ENCODE data around the gene STAG1.
A peak's percentile ranks its signal among the peaks of the same experiment; 100 is the strongest.

The STAG1 gene

DNA sequence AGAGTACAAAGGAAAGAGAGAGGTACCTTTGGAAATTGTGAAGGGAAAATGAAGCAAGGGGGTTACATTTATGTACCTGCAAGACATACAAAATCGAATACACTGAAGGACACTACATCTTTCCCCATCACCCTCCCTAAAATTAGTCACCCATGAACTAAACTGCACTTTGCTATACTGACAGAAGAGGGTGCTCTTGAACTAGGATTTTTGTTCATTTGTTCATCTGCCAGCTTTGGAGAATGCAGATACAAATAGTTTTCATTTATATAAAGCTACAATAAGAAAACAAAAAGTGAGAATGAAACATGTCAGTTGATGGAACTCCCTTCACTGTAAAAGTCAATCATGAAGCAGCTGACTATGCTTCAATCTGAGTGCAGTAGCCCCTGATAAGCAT lies 446.3 kb downstream of the STAG1 start:
- no peak overlapping the region for H2BK12ac ChIP-seq (ENCODE audit: low read length)
- no peaks in the 10 kb centered on the region for H3K9me3 ChIP-seq (ENCODE audit: insufficient read depth, low read depth, low read length)
- H3K27me3 ChIP-seq (ENCODE audit: insufficient read depth, low read length): no peaks in the 10 kb centered on the region
- no peak overlapping the region for H2BK120ac ChIP-seq (ENCODE audit: insufficient read depth, low read length, poor library complexity)
- H3K23ac ChIP-seq (ENCODE audit: low read length): no peak overlapping the region
- WGBS (ENCODE audit: extremely low coverage, insufficient coverage, insufficient read length): no CpG with 5 or more reads among the region's 1 CpG
- no peak overlapping the region for H2AK5ac ChIP-seq (ENCODE audit: low read length)
- H3K27ac ChIP-seq (ENCODE audit: low read depth, low read length): no peak overlapping the region
- no peaks in the 10 kb centered on the region for H3K79me1 ChIP-seq (ENCODE audit: low read length)
- H3K4me3 ChIP-seq (ENCODE audit: low read depth, low read length): no peak overlapping the region
- H3K79me2 ChIP-seq (ENCODE audit: control insufficient read depth, insufficient read depth, low read length, poor library complexity): no peaks in the 10 kb centered on the region
- H3K14ac ChIP-seq (ENCODE audit: low read length): no peak overlapping the region
- H4K12ac ChIP-seq (ENCODE audit: low read depth, low read length): no peak overlapping the region
- H3K4me2 ChIP-seq (ENCODE audit: low read length): no peak overlapping the region
- no peak overlapping the region for H3K18ac ChIP-seq (ENCODE audit: low read length)
- H4K8ac ChIP-seq (ENCODE audit: low read depth, low read length): no peak overlapping the region
- H4K91ac ChIP-seq (ENCODE audit: low read depth, low read length): no peak overlapping the region
- H2AFZ ChIP-seq (ENCODE audit: insufficient read depth, low read length, poor library complexity): no peak overlapping the region
- DNase-seq: peak; percentile 9 to 67
- no peak overlapping the region for H3K9ac ChIP-seq (ENCODE audit: low read length)
- no peaks in the 10 kb centered on the region for H3K4me1 ChIP-seq (ENCODE audit: control insufficient read depth in 1 of 2, insufficient read depth in 2 of 2, low read length in 2 of 2)
- no peak overlapping the region for H3K4ac ChIP-seq (ENCODE audit: low read depth, low read length)
- H2BK5ac ChIP-seq (ENCODE audit: low read depth, low read length, poor library complexity): no peak overlapping the region
- peaks cover 3 to 5% of the 10 kb centered on the region in 2 experiments for H3K36me3 ChIP-seq (ENCODE audit: control insufficient read depth in 1 of 2, insufficient read depth in 2 of 2, low read length in 2 of 2)

GRCh38 chr3:136300444-136300843 lies 451.7 kb downstream of the STAG1 start:
- Histone ChIP-seq H2BK120ac (ENCODE audit: insufficient read depth, low read length, poor library complexity) (no peak overlapping the region), H4K8ac (ENCODE audit: low read depth, low read length) (no peak overlapping the region), H3K4ac (ENCODE audit: low read depth, low read length) (no peak overlapping the region), H3K4me3 (ENCODE audit: low read depth, low read length) (no peak overlapping the region), H3K79me2 (ENCODE audit: control insufficient read depth, insufficient read depth, low read length, poor library complexity) (no peaks in the 10 kb centered on the region), H3K23ac (ENCODE audit: low read length) (no peak overlapping the region), H3K4me2 (ENCODE audit: low read length) (no peak overlapping the region), H4K12ac (ENCODE audit: low read depth, low read length) (no peak overlapping the region), H3K27me3 (ENCODE audit: insufficient read depth, low read length) (no peaks in the 10 kb centered on the region), H2BK5ac (ENCODE audit: low read depth, low read length, poor library complexity) (no peak overlapping the region), H3K4me1 (ENCODE audit: control insufficient read depth in 1 of 2, insufficient read depth in 2 of 2, low read length in 2 of 2) (no peaks in the 10 kb centered on the region), H3K9ac (ENCODE audit: low read length) (no peak overlapping the region), H3K14ac (ENCODE audit: low read length) (no peak overlapping the region), H3K79me1 (ENCODE audit: low read length) (no peaks in the 10 kb centered on the region), H3K27ac (ENCODE audit: low read depth, low read length) (no peak overlapping the region), H2AK5ac (ENCODE audit: low read length) (no peak overlapping the region), H2BK12ac (ENCODE audit: low read length) (no peak overlapping the region), H2AFZ (ENCODE audit: insufficient read depth, low read length, poor library complexity) (no peak overlapping the region), H4K91ac (ENCODE audit: low read depth, low read length) (no peak overlapping the region), H3K9me3 (ENCODE audit: insufficient read depth, low read depth, low read length) (no peaks in the 10 kb centered on the region), H3K18ac (ENCODE audit: low read length) (no peak overlapping the region), H3K36me3 (ENCODE audit: control insufficient read depth in 1 of 2, insufficient read depth in 2 of 2, low read length in 2 of 2) (peaks cover 3 to 7% of the 10 kb centered on the region in 2 experiments)
- DNase-seq: no peak
- no CpG with 5 or more reads among the region's 2 CpGs for WGBS (ENCODE audit: extremely low coverage, insufficient coverage, insufficient read length)

DNA sequence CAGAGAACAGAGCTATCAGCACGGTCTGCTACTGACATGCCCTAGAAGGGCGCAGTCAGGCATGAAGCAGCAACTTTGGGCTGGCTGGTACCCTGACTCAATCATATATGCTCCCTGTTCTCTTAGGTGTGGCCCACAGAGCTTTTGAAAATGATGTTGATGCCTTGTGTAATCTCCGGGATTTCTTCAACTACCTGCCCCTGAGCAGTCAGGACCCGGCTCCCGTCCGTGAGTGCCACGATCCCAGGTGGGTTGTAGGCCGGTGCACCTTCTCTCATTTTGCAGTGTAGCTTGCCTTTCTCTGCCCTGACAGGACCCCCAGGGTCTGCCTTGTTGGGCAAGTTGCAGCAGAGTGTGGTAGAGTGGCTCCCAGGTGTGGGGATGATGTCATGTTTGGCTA lies 454.4 kb downstream of the STAG1 start:
- Histone ChIP-seq H3K4me3 (ENCODE audit: low read depth, low read length) (no peak overlapping the region), H3K4ac (ENCODE audit: low read depth, low read length) (no peak overlapping the region), H3K27me3 (ENCODE audit: insufficient read depth, low read length) (no peaks in the 10 kb centered on the region), H3K4me2 (ENCODE audit: low read length) (no peak overlapping the region), H3K18ac (ENCODE audit: low read length) (no peak overlapping the region), H3K14ac (ENCODE audit: low read length) (no peak overlapping the region), H2AK5ac (ENCODE audit: low read length) (no peak overlapping the region), H2BK5ac (ENCODE audit: low read depth, low read length, poor library complexity) (no peak overlapping the region), H4K91ac (ENCODE audit: low read depth, low read length) (no peak overlapping the region), H2BK12ac (ENCODE audit: low read length) (no peak overlapping the region), H3K36me3 (ENCODE audit: control insufficient read depth in 1 of 2, insufficient read depth in 2 of 2, low read length in 2 of 2) (peaks cover 7% of the 10 kb centered on the region in 2 experiments), H3K9ac (ENCODE audit: low read length) (no peak overlapping the region), H4K8ac (ENCODE audit: low read depth, low read length) (no peak overlapping the region), H4K12ac (ENCODE audit: low read depth, low read length) (no peak overlapping the region), H3K4me1 (ENCODE audit: control insufficient read depth in 1 of 2, insufficient read depth in 2 of 2, low read length in 2 of 2) (no peaks in the 10 kb centered on the region), H3K9me3 (ENCODE audit: insufficient read depth, low read depth, low read length) (no peaks in the 10 kb centered on the region), H3K27ac (ENCODE audit: low read depth, low read length) (no peak overlapping the region), H2BK120ac (ENCODE audit: insufficient read depth, low read length, poor library complexity) (no peak overlapping the region), H2AFZ (ENCODE audit: insufficient read depth, low read length, poor library complexity) (no peak overlapping the region), H3K23ac (ENCODE audit: low read length) (no peak overlapping the region), H3K79me1 (ENCODE audit: low read length) (no peaks in the 10 kb centered on the region), H3K79me2 (ENCODE audit: control insufficient read depth, insufficient read depth, low read length, poor library complexity) (no peaks in the 10 kb centered on the region)
- no peak for DNase-seq
- no CpG with 5 or more reads among the region's 8 CpGs for WGBS (ENCODE audit: extremely low coverage, insufficient coverage, insufficient read length)

DNA sequence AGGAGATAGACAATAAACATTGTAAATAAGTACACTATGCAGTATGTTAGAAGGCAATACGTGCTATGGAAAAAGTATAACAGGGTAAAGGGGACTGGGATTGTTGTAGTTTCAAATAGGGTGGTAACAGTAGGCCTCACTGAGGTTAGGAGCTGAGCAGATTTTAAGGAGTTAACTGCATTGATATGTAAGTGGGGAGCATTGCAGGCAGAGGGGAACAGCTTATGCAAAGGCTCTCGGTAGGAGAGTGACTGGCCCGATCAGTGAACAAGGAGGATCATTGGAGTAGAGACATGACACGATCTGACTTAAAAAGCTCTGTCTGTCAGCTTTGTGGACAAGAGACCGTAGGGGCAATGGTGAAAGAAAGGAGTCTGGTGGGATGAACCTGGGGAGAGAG lies 455.2 kb downstream of the STAG1 start:
- peaks cover 7% of the 10 kb centered on the region in 2 experiments for H3K36me3 ChIP-seq (ENCODE audit: control insufficient read depth in 1 of 2, insufficient read depth in 2 of 2, low read length in 2 of 2)
- H3K9me3 ChIP-seq (ENCODE audit: insufficient read depth, low read depth, low read length): no peaks in the 10 kb centered on the region
- no peak overlapping the region for H4K8ac ChIP-seq (ENCODE audit: low read depth, low read length)
- H3K27ac ChIP-seq (ENCODE audit: low read depth, low read length): no peak overlapping the region
- no peak overlapping the region for H2BK5ac ChIP-seq (ENCODE audit: low read depth, low read length, poor library complexity)
- DNase-seq: no peak
- no peak overlapping the region for H4K12ac ChIP-seq (ENCODE audit: low read depth, low read length)
- H3K23ac ChIP-seq (ENCODE audit: low read length): no peak overlapping the region
- no peak overlapping the region for H2AFZ ChIP-seq (ENCODE audit: insufficient read depth, low read length, poor library complexity)
- no peak overlapping the region for H3K14ac ChIP-seq (ENCODE audit: low read length)
- no CpG with 5 or more reads among the region's 5 CpGs for WGBS (ENCODE audit: extremely low coverage, insufficient coverage, insufficient read length)
- no peak overlapping the region for H3K9ac ChIP-seq (ENCODE audit: low read length)
- no peaks in the 10 kb centered on the region for H3K79me2 ChIP-seq (ENCODE audit: control insufficient read depth, insufficient read depth, low read length, poor library complexity)
- no peak overlapping the region for H2AK5ac ChIP-seq (ENCODE audit: low read length)
- H3K4me1 ChIP-seq (ENCODE audit: control insufficient read depth in 1 of 2, insufficient read depth in 2 of 2, low read length in 2 of 2): no peaks in the 10 kb centered on the region
- no peak overlapping the region for H3K4me2 ChIP-seq (ENCODE audit: low read length)
- no peak overlapping the region for H3K4me3 ChIP-seq (ENCODE audit: low read depth, low read length)
- H3K18ac ChIP-seq (ENCODE audit: low read length): no peak overlapping the region
- H3K4ac ChIP-seq (ENCODE audit: low read depth, low read length): no peak overlapping the region
- no peak overlapping the region for H4K91ac ChIP-seq (ENCODE audit: low read depth, low read length)
- H3K79me1 ChIP-seq (ENCODE audit: low read length): no peaks in the 10 kb centered on the region
- no peak overlapping the region for H2BK120ac ChIP-seq (ENCODE audit: insufficient read depth, low read length, poor library complexity)
- H2BK12ac ChIP-seq (ENCODE audit: low read length): no peak overlapping the region
- no peaks in the 10 kb centered on the region for H3K27me3 ChIP-seq (ENCODE audit: insufficient read depth, low read length)

Data from trophoblast cell (in vitro differentiated cells and primary cell).